ENCODE measurements around the gene MYH9.
A peak's percentile ranks its signal among the peaks of the same experiment; 100 is the strongest.

Gene MYH9

DNA sequence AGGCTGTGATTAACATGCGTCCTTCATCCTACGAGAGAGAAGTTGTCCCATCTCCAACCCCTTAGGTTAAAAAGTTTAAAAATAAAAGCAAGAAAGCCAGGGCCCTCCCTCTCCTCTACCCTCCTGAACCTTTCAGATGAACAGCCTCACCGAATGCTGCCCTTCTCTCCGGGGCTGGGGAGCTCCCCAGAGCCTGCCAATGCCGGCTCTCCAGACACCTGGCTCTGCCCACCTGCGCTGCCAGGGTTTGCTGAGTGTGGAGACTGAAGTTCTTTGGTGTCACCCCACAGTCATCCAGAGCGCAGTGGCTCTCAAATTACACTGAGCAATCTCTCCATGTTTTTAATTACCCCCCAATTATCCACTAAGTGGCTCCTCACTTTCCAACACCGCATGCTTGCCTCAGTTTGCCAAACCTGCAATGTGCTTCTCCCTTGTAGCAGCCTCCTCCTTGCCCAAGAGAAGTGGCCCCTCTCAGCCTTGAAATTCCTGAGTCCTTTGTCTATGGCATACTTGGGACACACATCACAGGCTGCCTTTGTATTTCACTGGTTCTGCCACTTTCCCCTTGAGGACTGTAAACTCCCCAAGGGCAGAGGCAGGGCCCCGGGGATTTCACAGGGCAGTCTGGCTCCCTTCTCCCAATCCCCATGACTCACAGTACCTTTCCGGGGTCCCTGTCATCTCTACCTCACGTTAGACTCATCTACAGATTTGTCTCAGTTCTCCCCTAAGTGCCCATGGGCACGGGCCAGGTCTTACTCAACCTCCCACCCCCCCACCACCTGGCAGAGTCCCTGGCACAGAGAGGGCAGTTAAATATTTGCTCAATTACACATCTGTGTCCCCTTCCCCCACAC lies 2.0 kb downstream of the MYH9 start:
- TF ChIP-seq CTCF (IDR thresholded peaks at IDR 0.05; ENCODE audit: extremely low read depth, insufficient read depth, missing control alignments) = no peak
- in situ Hi-C loops (cut with MboI; ENCODE audit: low pct_unique_long_range_greater_than_20kb, low sequenced_read_pairs, unreplicated experiment) = no loop called here
- DNase-seq (ENCODE audit: low spot score) = no peak

DNA sequence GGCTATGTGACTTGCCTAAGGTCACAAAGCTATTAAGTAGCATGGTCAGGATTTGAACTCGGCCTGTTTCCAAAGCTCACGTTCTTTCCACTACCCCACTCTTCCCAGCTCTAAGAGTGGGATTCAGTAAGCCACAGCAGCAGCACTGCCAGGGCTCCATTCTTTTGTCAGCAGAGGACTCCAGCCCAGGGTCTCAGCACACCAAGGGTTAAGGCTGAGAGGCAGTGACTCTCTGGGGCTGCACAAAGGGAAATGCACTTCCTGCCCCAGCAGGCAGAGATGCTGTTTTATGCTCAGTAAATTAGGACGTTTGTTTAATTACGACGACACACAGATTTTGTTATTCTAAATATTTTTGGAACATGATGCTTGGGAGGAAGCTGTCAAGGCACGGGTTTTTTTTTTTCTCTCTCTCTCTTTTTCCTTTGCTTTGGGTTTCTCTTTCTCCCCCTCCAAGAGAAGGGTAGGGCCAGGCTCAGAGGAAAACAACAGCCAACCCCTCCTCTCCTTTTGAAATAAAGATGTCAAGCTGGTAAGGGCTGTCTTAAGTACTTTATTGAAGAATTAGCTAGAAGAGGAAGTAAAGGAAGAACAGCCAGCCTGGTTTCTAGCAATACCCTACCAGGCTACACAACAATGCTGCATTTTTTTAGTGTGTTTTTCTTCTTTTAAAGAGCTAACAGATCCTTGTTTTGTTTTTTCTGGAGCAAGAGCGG lies 2.8 kb downstream of the MYH9 start:
- in situ Hi-C loops (cut with MboI; ENCODE audit: low pct_unique_long_range_greater_than_20kb, low sequenced_read_pairs, unreplicated experiment) = no loop called here
- no peak for DNase-seq (ENCODE audit: low spot score)
- no peak for TF ChIP-seq CTCF (IDR thresholded peaks at IDR 0.05; ENCODE audit: extremely low read depth, insufficient read depth, missing control alignments)

DNA sequence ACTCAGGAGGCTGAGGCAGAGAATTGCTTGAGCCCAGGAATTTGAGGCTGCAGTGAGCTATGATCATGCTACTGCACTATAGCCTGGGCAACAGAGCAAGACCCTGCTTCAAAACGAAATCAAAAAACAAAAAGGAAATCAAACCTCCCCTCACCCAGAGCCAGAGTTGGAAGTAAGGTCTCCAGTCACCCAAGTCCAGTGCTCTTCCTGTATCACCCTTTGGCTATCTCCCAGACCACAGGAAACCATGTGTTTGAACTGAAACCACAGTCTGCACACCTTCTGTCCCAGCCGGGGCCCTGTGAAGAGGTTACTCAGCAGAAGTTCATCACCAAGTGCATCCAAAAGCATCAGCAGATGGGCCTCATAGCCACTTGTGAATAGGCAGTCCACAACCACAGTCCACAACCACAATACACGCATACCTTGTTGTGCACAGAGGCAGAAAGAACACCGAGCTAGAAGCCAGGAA lies 4.6 kb downstream of the MYH9 start:
- in situ Hi-C loops (cut with MboI; ENCODE audit: low pct_unique_long_range_greater_than_20kb, low sequenced_read_pairs, unreplicated experiment) = no loop called here

DNA sequence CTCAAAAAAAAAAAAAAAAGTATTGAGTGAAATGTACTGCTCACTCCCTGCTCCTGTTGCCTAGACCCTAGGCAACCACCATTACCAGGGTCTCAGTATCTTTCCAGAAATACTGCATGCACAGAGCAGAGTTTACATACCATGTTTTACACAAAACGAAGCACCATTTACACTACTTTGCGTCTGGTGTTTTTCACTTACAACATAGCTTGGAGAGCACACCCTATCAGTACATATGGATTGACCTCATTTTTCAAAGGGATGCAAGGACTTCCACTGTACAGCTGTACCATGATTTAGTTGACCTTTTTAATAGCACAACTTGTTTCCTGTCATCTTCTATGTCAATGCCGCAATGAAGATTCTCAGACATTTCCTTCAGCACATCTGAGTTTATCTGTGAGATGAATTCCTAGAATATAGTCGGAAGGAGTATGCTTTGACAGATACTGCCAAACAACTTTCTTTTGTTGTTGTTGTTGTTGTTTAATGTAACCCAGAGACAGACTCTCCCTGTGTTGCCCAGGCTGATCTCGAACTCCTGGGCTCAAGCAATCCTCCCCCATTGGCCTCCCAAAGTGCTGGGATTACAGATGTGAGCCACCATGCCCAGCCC lies 6.1 kb downstream of the MYH9 start:
- no peak for TF ChIP-seq CTCF (IDR thresholded peaks at IDR 0.05; ENCODE audit: extremely low read depth, insufficient read depth, missing control alignments)
- DNase-seq (ENCODE audit: low spot score) = no peak
- in situ Hi-C loops (cut with MboI; ENCODE audit: low pct_unique_long_range_greater_than_20kb, low sequenced_read_pairs, unreplicated experiment) = no loop called here

More for the DNA sequence above, 4.6 kb downstream of the MYH9 start:
- DNase-seq (ENCODE audit: low spot score) = peak; percentile 65
- TF ChIP-seq CTCF (IDR thresholded peaks at IDR 0.05; ENCODE audit: extremely low read depth, insufficient read depth, missing control alignments) = no peak

DNA sequence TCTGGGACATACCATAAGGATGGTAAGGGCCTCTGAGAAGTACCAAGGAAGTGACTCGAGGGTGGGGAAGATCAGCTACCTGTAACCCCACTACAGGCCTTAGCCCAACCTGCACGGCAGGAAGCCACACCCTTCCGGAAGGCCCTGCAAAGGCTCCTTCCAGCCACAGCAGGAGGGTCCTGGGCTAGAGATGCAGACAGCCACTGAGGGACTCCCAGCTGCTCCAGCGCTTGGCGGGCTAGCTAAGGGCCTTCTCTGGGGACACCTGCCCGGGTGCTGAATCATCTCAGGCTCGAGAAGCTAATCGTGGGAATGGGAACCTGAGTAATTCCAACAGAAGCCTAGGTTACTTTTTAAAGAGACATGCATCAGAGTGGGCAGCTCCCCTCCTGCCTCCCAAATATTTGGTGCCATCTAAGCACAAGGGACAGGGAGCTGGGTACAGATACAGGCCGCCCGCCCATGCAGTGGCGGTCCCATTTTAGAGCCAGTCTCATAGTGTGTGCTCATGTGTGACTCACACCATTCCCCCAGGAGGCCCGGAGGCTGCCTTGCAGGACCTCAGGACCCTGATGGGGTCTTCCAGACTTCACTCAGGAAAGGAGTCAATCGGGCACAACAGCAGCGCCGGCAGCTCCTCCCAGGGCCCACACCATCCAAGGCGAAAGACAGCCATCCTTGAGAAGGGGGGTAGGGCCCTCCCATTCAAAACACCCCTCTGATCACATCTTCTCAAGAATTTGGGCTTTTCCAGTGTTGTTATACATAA lies 8.0 kb downstream of the MYH9 start:
- DNase-seq (ENCODE audit: low spot score) = no peak
- in situ Hi-C loops (cut with MboI; ENCODE audit: low pct_unique_long_range_greater_than_20kb, low sequenced_read_pairs, unreplicated experiment) = no loop called here
- TF ChIP-seq CTCF (IDR thresholded peaks at IDR 0.05; ENCODE audit: extremely low read depth, insufficient read depth, missing control alignments) = no peak

DNA sequence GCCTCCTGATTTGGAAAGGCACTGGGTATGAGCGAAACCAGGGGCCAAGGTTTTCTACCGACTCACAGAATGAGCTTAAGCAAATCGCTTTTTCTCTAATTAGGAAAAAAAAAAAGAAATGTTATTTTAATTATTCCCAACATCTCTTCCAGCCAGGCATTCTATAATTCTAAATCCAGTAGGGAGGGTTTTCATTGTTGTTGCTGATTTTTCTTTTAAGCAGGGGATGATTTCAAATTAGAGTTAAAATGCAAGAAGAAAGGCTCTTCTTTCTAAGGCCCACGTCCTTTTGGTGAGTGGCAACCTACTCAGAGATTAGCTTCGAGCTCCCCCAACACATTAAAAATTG lies 8.9 kb downstream of the MYH9 start:
- in situ Hi-C loops (cut with MboI; ENCODE audit: low pct_unique_long_range_greater_than_20kb, low sequenced_read_pairs, unreplicated experiment) = no loop called here
- no peak for DNase-seq (ENCODE audit: low spot score)
- no peak for TF ChIP-seq CTCF (IDR thresholded peaks at IDR 0.05; ENCODE audit: extremely low read depth, insufficient read depth, missing control alignments)
